ENCODE results near the gene SSTR4. TPM values are rescaled to one million over a fixed set of nuclear protein-coding genes. Genes with fewer than 3 reads are reported as not detected.

SSTR4 gene
- polyA plus RNA-seq, 1 experiment, result not detected

- no peak for TF ChIP-seq CTCF (IDR thresholded peaks at IDR 0.05; ENCODE audit: insufficient read depth, low read depth, low read length)
- H3K27me3 ChIP-seq (ENCODE audit: control insufficient read depth, insufficient read depth, low read length), result no peaks in the 10 kb centered on the region; the same call in 1 of the 2 replicates
- no peak overlapping the region for H3K4me3 ChIP-seq (ENCODE audit: low read depth, low read length)
- no peaks in the 10 kb centered on the region for H3K36me3 ChIP-seq (ENCODE audit: control insufficient read depth, insufficient read depth, low read length)
- POLR2A ChIA-PET, result no interaction called here
- DNase-seq (ENCODE audit: low read depth), result no peak
- CTCF ChIA-PET, result no interaction called here
These were observed 47.9 kb downstream of the SSTR4 start for GRCh38 chr20:23082846-23083552.

GRCh38 chr20:23083553-23084220, 48.6 kb downstream of the SSTR4 start:
- ChIA-PET CTCF (no interaction called here), POLR2A (no interaction called here)
- H3K4me3 ChIP-seq (ENCODE audit: low read depth, low read length), result no peak overlapping the region
- no peaks in the 10 kb centered on the region for H3K36me3 ChIP-seq (ENCODE audit: control insufficient read depth, insufficient read depth, low read length)
- H3K27me3 ChIP-seq (ENCODE audit: control insufficient read depth, insufficient read depth, low read length), result no peaks in the 10 kb centered on the region; the same call in 1 of the 2 replicates
- no peak for TF ChIP-seq CTCF (IDR thresholded peaks at IDR 0.05; ENCODE audit: insufficient read depth, low read depth, low read length)
- no peak for DNase-seq (ENCODE audit: low read depth)

GRCh38 chr20:23084282-23084844, 49.3 kb downstream of the SSTR4 start:
- ChIA-PET POLR2A (no interaction called here), CTCF (no interaction called here)
- Histone ChIP-seq H3K4me3 (ENCODE audit: low read depth, low read length) (no peak overlapping the region), H3K27me3 (ENCODE audit: control insufficient read depth, insufficient read depth, low read length) (no peaks in the 10 kb centered on the region; the same call in 1 of the 2 replicates), H3K36me3 (ENCODE audit: control insufficient read depth, insufficient read depth, low read length) (no peaks in the 10 kb centered on the region)
- no peak for TF ChIP-seq CTCF (IDR thresholded peaks at IDR 0.05; ENCODE audit: insufficient read depth, low read depth, low read length)
- DNase-seq (ENCODE audit: low read depth), result no peak

GRCh38 chr20:23084845-23085365, 49.8 kb downstream of the SSTR4 start:
- H3K27me3 ChIP-seq (ENCODE audit: control insufficient read depth, insufficient read depth, low read length), result no peaks in the 10 kb centered on the region
- no peak for TF ChIP-seq CTCF (IDR thresholded peaks at IDR 0.05; ENCODE audit: insufficient read depth, low read depth, low read length)
- H3K36me3 ChIP-seq (ENCODE audit: control insufficient read depth, insufficient read depth, low read length), result no peaks in the 10 kb centered on the region
- DNase-seq (ENCODE audit: low read depth), result no peak
- ChIA-PET CTCF (no interaction called here), POLR2A (no interaction called here)
- no peak overlapping the region for H3K4me3 ChIP-seq (ENCODE audit: low read depth, low read length)

GRCh38 chr20:23085436-23086055, 50.4 kb downstream of the SSTR4 start:
- ChIA-PET POLR2A (no interaction called here), CTCF (no interaction called here)
- no peaks in the 10 kb centered on the region for H3K27me3 ChIP-seq (ENCODE audit: control insufficient read depth, insufficient read depth, low read length)
- TF ChIP-seq CTCF (IDR thresholded peaks at IDR 0.05; ENCODE audit: insufficient read depth, low read depth, low read length), result no peak
- H3K36me3 ChIP-seq (ENCODE audit: control insufficient read depth, insufficient read depth, low read length), result no peaks in the 10 kb centered on the region
- no peak for DNase-seq (ENCODE audit: low read depth)
- no peak overlapping the region for H3K4me3 ChIP-seq (ENCODE audit: low read depth, low read length)

All from BJ (cell line).